Osteoblast (primary cell): ENCODE measurements around the gene SRP54. TPM values are rescaled to one million over a fixed set of nuclear protein-coding genes. Genes with fewer than 3 reads are reported as not detected.
"Not testable (repeated sequence)": the region's sequence is repeated elsewhere in the genome, so short reads cannot be mapped to it uniquely, and the experiment has no call there.

Experiments used
- DNase-seq: peaks from one replicate; pipeline ENCODE4 v3.0.0; 2011; ENCODE audit warnings: low spot score, mixed read lengths; ENCODE audit not compliant: insufficient read length; ENCODE audit errors: missing footprints
- H2AFZ ChIP-seq: 2 replicates; pipeline ENCODE4 v1.6.0; 2011; ENCODE audit warnings: mild to moderate bottlenecking, low read length
- H3K27ac ChIP-seq: 2 replicates; pipeline ENCODE4 v1.5.1; 2011; ENCODE audit warnings: mild to moderate bottlenecking, low read depth, low read length, moderate library complexity
- H3K27me3 ChIP-seq: 2 replicates; pipeline ENCODE4 v1.6.0; 2012; ENCODE audit warnings: mild to moderate bottlenecking, control low read depth, inconsistent platforms, low read length, moderate library complexity; ENCODE audit not compliant: insufficient read depth
- H3K36me3 ChIP-seq: 2 replicates; pipeline ENCODE4 v1.5.1; 2011; ENCODE audit warnings: mild to moderate bottlenecking, low read length, control low read depth, moderate library complexity; ENCODE audit not compliant: insufficient read depth
- H3K4me1 ChIP-seq: 2 replicates; pipeline ENCODE4 v1.5.1; 2011; ENCODE audit warnings: mild to moderate bottlenecking, low read length, control low read depth, moderate library complexity; ENCODE audit not compliant: insufficient read depth
- H3K4me2 ChIP-seq: 2 replicates; pipeline ENCODE4 v1.6.0; 2011; ENCODE audit warnings: mild to moderate bottlenecking, low read length; ENCODE audit not compliant: insufficient read depth
- H3K4me3 ChIP-seq: fragments of 200-600 bp; sonication (generic); 3 replicates; pipeline ENCODE4 v1.5.1; 2012; ENCODE audit warnings: mild to moderate bottlenecking, low read length, inconsistent platforms; ENCODE audit not compliant: insufficient read depth
- H3K79me2 ChIP-seq: 2 replicates; pipeline ENCODE4 v1.6.0; 2012; ENCODE audit warnings: mild to moderate bottlenecking, low read length, control low read depth, inconsistent platforms; ENCODE audit not compliant: insufficient read depth
- H3K9me3 ChIP-seq: 2 replicates; pipeline ENCODE4 v1.5.1; 2011; ENCODE audit warnings: low read depth, low read length, control low read depth
- H4K20me1 ChIP-seq: 2 replicates; pipeline ENCODE4 v1.6.0; 2012; ENCODE audit warnings: mild to moderate bottlenecking, low read length, control low read depth; ENCODE audit not compliant: insufficient read depth
- CTCF ChIP-seq: IDR thresholded peaks from 2 replicates; pipeline ENCODE4 v1.5.1; 2011; ENCODE audit warnings: mild to moderate bottlenecking, low read depth, low read length, moderate library complexity; ENCODE audit errors: extremely low read depth
- total RNA-seq: library from RNA; depleted of rRNA; stranded (reverse); fragments of >200 nt; gene quantifications from 2 replicates; pipeline ENCODE4 v1.2.3, GENCODE V29; 2012

Gene SRP54
- total RNA-seq, 1 donor: 72.0 TPM

- Histone ChIP-seq H3K4me2 (no peak overlapping the region), H2AFZ (no peak overlapping the region), H3K27ac (no peak overlapping the region), H3K36me3 (peaks cover 42% of the 10 kb centered on the region), H3K9me3 (no peaks in the 10 kb centered on the region), H3K79me2 (no peaks in the 10 kb centered on the region), H4K20me1 (no peaks in the 10 kb centered on the region), H3K4me3 (no peak overlapping the region), H3K4me1 (no peaks in the 10 kb centered on the region), H3K27me3 (no peaks in the 10 kb centered on the region)
- no peak for TF ChIP-seq CTCF
- no peak for DNase-seq
These were observed 49.8 kb downstream of the SRP54 start for GRCh38 chr14:35032562-35032961.

GRCh38 chr14:35034440-35034833 is 51.6 kb downstream of the SRP54 start:
- TF ChIP-seq CTCF: no peak

GRCh38 chr14:35034944-35035554 is 52.3 kb downstream of the SRP54 start:
- not testable (repeated sequence) for H4K20me1 ChIP-seq, DNase-seq, H3K4me2 ChIP-seq, H3K4me1 ChIP-seq, H2AFZ ChIP-seq, H3K9me3 ChIP-seq, H3K4me3 ChIP-seq, H3K27ac ChIP-seq, H3K27me3 ChIP-seq, H3K79me2 ChIP-seq
- peaks cover 20% of the 10 kb centered on the region for H3K36me3 ChIP-seq

More at GRCh38 chr14:35034440-35034833, 51.6 kb downstream of the SRP54 start:
- no peaks in the 10 kb centered on the region for H3K27me3 ChIP-seq
- no peaks in the 10 kb centered on the region for H3K4me1 ChIP-seq
- no peaks in the 10 kb centered on the region for H4K20me1 ChIP-seq
- H3K79me2 ChIP-seq: no peaks in the 10 kb centered on the region
- no peak for DNase-seq
- no peak overlapping the region for H3K4me2 ChIP-seq
- H3K9me3 ChIP-seq: no peaks in the 10 kb centered on the region
- no peak overlapping the region for H3K27ac ChIP-seq
- peaks cover 24% of the 10 kb centered on the region for H3K36me3 ChIP-seq
- H2AFZ ChIP-seq: no peak overlapping the region
- H3K4me3 ChIP-seq: no peak overlapping the region

GRCh38 chr14:35038312-35038711 is 55.5 kb downstream of the SRP54 start:
- DNase-seq, H4K20me1 ChIP-seq, H2AFZ ChIP-seq, H3K4me2 ChIP-seq, H3K4me1 ChIP-seq, H3K79me2 ChIP-seq, H3K27ac ChIP-seq, H3K9me3 ChIP-seq, H3K27me3 ChIP-seq, H3K4me3 ChIP-seq, H3K36me3 ChIP-seq: not testable (repeated sequence)

- Histone ChIP-seq H3K4me2 (no peak overlapping the region), H3K27me3 (no peaks in the 10 kb centered on the region), H3K9me3 (no peaks in the 10 kb centered on the region), H3K36me3 (no peaks in the 10 kb centered on the region), H3K4me1 (peaks cover 4% of the 10 kb centered on the region), H3K4me3 (no peak overlapping the region), H2AFZ (no peak overlapping the region), H4K20me1 (no peaks in the 10 kb centered on the region), H3K79me2 (peaks cover 11% of the 10 kb centered on the region), H3K27ac (no peak overlapping the region)
- TF ChIP-seq CTCF: no peak
- DNase-seq: no peak
These were observed 59.8 kb downstream of the SRP54 start for GRCh38 chr14:35042632-35043031.
